ENCODE data around the gene RARS1. TPM values are rescaled to one million over a fixed set of nuclear protein-coding genes. Genes with fewer than 3 reads are reported as not detected.

RARS1 gene
- polyA plus RNA-seq, 3 donors, result 16.1 to 27.0 (median 23.2) TPM

- intact Hi-C loops (cut with micrococcal nuclease), result no loop called here
- no peak for TF ChIP-seq CTCF (IDR thresholded peaks at IDR 0.05)
These were observed 23.2 kb upstream of the RARS1 start for GRCh38 chr5:168463081-168463480.

GRCh38 chr5:168464214-168464613 lies 22.1 kb upstream of the RARS1 start:
- WGBS (ENCODE audit: insufficient coverage), result 93% methylated on average over 2 of the region's 5 CpGs
- Mint-ChIP-seq H3K36me3 (no peaks in the 10 kb centered on the region), H3K4me3 (no peak overlapping the region), H3K27ac (no peak overlapping the region), H3K9me3 (no peaks in the 10 kb centered on the region), H3K27me3 (ENCODE audit: low read depth in 3 of 3) (peaks cover 0 to 3% (median 1%) of the 10 kb centered on the region in 3 donors), H3K4me1 (no peaks in the 10 kb centered on the region)
- Histone ChIP-seq H3K27ac (ENCODE audit: low read depth in 1 of 2, low read length in 2 of 2) (no peak overlapping the region), H3K4me2 (replicated peaks; ENCODE audit: extremely low read depth, low read length, poor library complexity, severe bottlenecking) (no peak overlapping the region), H4K20me1 (ENCODE audit: insufficient read depth, low read length) (no peaks in the 10 kb centered on the region), H2AFZ (ENCODE audit: insufficient read depth, low read depth, low read length, poor library complexity, severe bottlenecking) (no peak overlapping the region), H3K9ac (ENCODE audit: insufficient read depth, low read length, poor library complexity, severe bottlenecking) (no peak overlapping the region), H3K79me2 (ENCODE audit: insufficient read depth, low read length) (no peaks in the 10 kb centered on the region), H3K36me3 (replicated peaks in 1 of 2; ENCODE audit: control insufficient read depth in 1 of 2, insufficient read depth in 2 of 2, low read length in 2 of 2) (no peaks in the 10 kb centered on the region), H3K4me1 (ENCODE audit: control insufficient read depth in 1 of 2, insufficient read depth in 2 of 2, low read length in 2 of 2) (no peaks in the 10 kb centered on the region), H3K4me3 (replicated peaks in 1 of 3; ENCODE audit: low read depth in 2 of 3, low read length in 3 of 3) (no peak overlapping the region), H3K9me3 (replicated peaks in 1 of 2; ENCODE audit: control insufficient read depth in 1 of 2, insufficient read depth in 1 of 2, low read length in 2 of 2) (no peaks in the 10 kb centered on the region), H3K27me3 (ENCODE audit: control insufficient read depth in 2 of 2, insufficient read depth in 2 of 2, low read length in 2 of 2) (no peaks in the 10 kb centered on the region)
- intact Hi-C loops (cut with micrococcal nuclease), result no loop called here
- no peak for DNase-seq
- TF ChIP-seq CTCF (IDR thresholded peaks at IDR 0.05), result no peak

More at GRCh38 chr5:168463081-168463480, 23.2 kb upstream of the RARS1 start:
- no peak for DNase-seq
- Histone ChIP-seq H4K20me1 (ENCODE audit: insufficient read depth, low read length) (no peaks in the 10 kb centered on the region), H3K27me3 (ENCODE audit: control insufficient read depth in 2 of 2, insufficient read depth in 2 of 2, low read length in 2 of 2) (no peaks in the 10 kb centered on the region), H3K27ac (ENCODE audit: low read depth in 1 of 2, low read length in 2 of 2) (no peak overlapping the region), H3K4me2 (replicated peaks; ENCODE audit: extremely low read depth, low read length, poor library complexity, severe bottlenecking) (no peak overlapping the region), H3K4me3 (replicated peaks in 1 of 3; ENCODE audit: low read depth in 2 of 3, low read length in 3 of 3) (no peak overlapping the region), H3K4me1 (ENCODE audit: control insufficient read depth in 1 of 2, insufficient read depth in 2 of 2, low read length in 2 of 2) (no peaks in the 10 kb centered on the region), H3K9me3 (replicated peaks in 1 of 2; ENCODE audit: control insufficient read depth in 1 of 2, insufficient read depth in 1 of 2, low read length in 2 of 2) (no peaks in the 10 kb centered on the region), H3K9ac (ENCODE audit: insufficient read depth, low read length, poor library complexity, severe bottlenecking) (no peak overlapping the region), H2AFZ (ENCODE audit: insufficient read depth, low read depth, low read length, poor library complexity, severe bottlenecking) (no peak overlapping the region), H3K36me3 (replicated peaks in 1 of 2; ENCODE audit: control insufficient read depth in 1 of 2, insufficient read depth in 2 of 2, low read length in 2 of 2) (no peaks in the 10 kb centered on the region), H3K79me2 (ENCODE audit: insufficient read depth, low read length) (no peaks in the 10 kb centered on the region)
- Mint-ChIP-seq H3K36me3 (no peaks in the 10 kb centered on the region), H3K4me3 (no peak overlapping the region), H3K9me3 (no peaks in the 10 kb centered on the region), H3K27ac (no peak overlapping the region), H3K4me1 (no peaks in the 10 kb centered on the region), H3K27me3 (ENCODE audit: low read depth in 3 of 3) (peaks cover 0 to 3% (median 1%) of the 10 kb centered on the region in 3 donors)
- 78% methylated on average over 1 of the region's 2 CpGs for WGBS (ENCODE audit: insufficient coverage)

Measured in CD14-positive monocyte (primary cell).